WI38 (cell line): ENCODE data around the gene ACY1.

Experiments
- H3K4me3 ChIP-seq: 2 replicates; pipeline ENCODE4 v1.5.1; 2011; ENCODE audit warnings: low read depth, mild to moderate bottlenecking, control low read depth, low read length
- TF ChIP-seq, protein P1 (sequence below): IDR thresholded peaks from 2 replicates; pipeline ENCODE4 v1.5.1; 2012; ENCODE audit warnings: low read depth, mild to moderate bottlenecking, control low read depth, low read length

The ACY1 gene

DNA sequence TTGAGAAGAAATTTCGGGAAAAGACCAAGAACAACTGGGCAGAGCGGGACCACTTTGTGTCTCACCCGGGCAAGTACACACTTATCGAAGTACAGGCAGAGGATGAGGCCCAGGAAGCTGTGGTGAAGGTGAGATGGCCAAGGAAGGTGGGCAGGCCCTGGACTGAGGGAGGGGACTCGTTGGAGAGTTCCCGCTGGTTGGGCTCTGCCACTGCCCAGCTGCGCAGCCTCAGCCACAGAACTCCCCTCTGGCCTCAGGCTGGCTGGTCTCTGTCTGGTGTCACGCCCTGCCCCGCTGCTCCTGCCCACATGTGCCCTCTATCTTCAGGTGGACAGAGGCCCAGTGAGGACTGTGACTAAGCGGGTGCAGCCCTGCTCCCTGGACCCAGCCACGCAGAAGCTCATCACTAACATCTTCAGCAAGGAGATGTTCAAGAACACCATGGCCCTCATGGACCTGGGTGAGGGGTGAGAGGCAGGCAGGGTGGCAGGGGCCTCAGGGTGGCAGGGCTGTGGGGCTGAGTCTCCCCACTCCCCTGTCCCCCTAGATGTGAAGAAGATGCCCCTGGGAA lies 38.8 kb upstream of the ACY1 start:
- TF ChIP-seq, protein P1, sequence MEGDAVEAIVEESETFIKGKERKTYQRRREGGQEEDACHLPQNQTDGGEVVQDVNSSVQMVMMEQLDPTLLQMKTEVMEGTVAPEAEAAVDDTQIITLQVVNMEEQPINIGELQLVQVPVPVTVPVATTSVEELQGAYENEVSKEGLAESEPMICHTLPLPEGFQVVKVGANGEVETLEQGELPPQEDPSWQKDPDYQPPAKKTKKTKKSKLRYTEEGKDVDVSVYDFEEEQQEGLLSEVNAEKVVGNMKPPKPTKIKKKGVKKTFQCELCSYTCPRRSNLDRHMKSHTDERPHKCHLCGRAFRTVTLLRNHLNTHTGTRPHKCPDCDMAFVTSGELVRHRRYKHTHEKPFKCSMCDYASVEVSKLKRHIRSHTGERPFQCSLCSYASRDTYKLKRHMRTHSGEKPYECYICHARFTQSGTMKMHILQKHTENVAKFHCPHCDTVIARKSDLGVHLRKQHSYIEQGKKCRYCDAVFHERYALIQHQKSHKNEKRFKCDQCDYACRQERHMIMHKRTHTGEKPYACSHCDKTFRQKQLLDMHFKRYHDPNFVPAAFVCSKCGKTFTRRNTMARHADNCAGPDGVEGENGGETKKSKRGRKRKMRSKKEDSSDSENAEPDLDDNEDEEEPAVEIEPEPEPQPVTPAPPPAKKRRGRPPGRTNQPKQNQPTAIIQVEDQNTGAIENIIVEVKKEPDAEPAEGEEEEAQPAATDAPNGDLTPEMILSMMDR = no peak
- H3K4me3 ChIP-seq = no peak overlapping the region

DNA sequence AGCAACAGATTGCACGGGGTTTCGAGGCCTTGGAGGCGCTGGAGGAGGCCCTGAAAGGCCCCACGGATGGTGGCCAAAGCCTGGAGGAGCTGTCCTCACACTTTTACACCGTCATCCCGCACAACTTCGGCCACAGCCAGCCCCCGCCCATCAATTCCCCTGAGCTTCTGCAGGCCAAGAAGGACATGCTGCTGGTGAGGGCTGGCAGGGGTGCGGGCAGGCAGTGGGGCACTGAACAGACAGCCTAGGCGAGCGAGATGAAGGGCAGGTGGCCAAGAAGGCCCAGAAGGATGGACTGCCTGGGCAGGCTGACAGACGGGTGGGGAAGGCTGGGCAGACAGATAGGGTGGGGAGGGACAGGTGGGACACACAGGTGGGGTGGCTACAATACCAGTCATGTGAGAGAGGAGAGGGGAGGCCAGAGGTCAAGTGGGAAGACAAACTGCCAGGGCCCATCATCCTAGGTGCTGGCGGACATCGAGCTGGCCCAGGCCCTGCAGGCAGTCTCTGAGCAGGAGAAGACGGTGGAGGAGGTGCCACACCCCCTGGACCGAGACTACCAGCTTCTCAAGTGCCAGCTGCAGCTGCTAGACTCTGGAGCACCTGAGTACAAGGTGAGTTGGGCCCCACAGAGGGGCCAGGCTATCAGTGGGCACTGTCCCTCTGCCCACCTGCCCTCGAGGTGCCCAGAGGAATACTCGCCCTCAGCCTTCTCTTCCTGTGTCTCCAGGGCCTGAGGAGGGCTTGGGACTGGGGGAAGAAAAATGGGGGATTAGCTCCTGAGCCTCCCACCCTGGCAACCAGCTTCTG lies 38.1 kb upstream of the ACY1 start:
- H3K4me3 ChIP-seq = no peak overlapping the region
- TF ChIP-seq, protein P1 = no peak

DNA sequence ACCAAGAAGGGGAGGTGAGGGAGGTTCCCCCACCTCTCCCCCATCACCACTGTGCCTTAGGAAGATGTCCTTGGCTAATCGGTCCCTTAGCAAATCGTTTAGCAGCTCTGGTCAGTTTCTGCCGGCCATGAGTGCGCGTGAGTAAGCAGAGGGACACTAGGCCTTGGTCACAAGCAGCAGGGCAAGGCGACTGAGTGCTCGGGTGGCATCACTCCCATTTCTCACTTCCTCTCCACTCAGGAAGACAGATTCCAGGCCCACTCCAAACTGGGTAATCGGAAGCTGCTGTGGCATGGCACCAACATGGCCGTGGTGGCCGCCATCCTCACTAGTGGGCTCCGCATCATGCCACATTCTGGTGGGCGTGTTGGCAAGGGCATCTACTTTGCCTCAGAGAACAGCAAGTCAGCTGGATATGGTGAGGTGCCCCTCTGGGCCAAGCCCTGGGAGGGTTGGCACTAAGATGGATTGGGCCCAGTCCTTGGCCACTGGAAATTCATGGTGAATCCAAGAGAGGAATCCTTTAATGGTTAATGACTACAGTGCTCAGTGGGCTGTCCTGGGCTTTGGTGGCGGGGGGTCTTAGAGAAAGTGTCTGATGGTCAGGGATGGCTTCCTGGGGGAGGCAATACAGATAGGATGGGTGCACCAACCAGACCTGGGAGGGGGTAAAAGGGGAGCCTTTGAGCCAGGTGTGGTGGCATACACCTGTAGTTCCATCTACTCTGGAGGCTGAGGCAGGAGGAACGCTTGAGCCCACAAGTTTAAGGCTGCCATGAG lies 37.2 kb upstream of the ACY1 start:
- TF ChIP-seq, protein P1 = no peak
- H3K4me3 ChIP-seq = no peak overlapping the region

DNA sequence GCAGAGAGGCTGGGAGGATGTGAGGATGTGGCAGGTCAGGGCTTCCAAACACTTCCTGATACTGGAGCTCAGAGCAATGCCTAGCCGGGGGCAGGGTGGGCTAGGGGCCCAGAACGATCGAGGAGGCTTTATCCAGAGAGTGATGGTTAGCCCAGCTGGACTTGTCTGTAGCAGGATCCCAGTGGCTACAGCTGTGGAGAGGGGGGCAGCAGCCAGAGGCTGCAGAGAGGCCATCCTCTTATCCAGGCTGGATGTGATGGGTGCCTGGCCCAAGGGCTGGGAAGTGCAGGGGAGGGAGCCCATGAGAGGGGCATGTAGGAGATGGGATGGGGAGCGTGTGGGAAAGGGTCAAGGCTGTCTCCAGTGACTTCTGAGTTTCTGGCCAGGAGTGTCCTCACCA lies 36.5 kb upstream of the ACY1 start:
- TF ChIP-seq, protein P1 = no peak
- no peak overlapping the region for H3K4me3 ChIP-seq

DNA sequence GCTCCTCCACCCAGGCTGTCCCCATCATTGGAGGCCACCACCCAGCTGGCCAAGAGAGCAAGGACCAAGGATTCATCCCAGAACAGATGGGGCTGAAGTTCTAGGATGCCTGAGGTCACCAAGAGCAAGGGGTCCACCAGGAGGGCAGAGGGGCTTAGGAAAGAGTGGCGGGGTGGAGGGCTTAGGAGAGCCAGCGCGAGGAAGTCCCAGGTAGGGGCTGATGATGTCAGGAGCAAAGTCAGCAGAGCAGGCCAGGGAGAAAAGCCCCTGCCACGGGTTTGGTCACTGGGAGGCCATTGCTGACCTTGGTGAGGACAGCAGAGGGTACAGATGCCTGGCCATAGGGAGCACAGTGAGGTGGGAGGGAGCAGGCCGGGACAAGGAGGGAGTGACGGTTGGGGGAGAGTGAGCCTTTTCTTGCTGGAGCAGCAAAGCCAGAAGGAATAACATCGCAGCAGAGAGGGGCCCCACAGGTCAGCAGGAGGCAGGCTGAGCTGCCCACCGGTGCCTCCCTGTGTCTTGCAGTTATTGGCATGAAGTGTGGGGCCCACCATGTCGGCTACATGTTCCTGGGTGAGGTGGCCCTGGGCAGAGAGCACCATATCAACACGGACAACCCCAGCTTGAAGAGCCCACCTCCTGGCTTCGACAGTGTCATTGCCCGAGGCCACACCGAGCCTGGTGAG lies 36.0 kb upstream of the ACY1 start:
- no peak overlapping the region for H3K4me3 ChIP-seq
- TF ChIP-seq, protein P1 = no peak

DNA sequence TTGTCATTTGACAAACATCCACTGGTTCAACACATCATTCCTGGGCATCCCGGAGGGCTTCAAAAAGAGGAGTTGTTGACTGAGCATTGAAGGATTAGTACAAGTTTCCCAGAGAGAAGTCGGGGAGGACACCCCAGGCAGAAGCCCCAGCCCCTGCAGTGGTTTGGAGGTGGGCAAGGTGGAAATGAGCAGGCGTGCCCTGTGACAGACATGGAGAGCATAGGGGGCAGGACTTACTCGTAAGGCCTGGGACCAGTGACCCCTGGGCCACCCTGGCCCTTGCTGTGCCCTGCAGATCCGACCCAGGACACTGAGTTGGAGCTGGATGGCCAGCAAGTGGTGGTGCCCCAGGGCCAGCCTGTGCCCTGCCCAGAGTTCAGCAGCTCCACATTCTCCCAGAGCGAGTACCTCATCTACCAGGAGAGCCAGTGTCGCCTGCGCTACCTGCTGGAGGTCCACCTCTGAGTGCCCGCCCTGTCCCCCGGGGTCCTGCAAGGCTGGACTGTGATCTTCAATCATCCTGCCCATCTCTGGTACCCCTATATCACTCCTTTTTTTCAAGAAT lies 35.2 kb upstream of the ACY1 start:
- TF ChIP-seq, protein P1 = no peak
- H3K4me3 ChIP-seq = no peak overlapping the region
